BJ (cell line): ENCODE data around the gene SEZ6. TPM values are rescaled to one million over a fixed set of nuclear protein-coding genes. Genes with fewer than 3 reads are reported as not detected.

Experiments used
- CTCF ChIA-PET: fragments of 350-600 bp; formaldehyde crosslinking; extraction: SDS; loops from one replicate; lab custom pipeline; 2021; ENCODE audit warnings: antibody characterized with exemption, inconsistent platforms; lab: Yijun Ruan, JAX
- POLR2A ChIA-PET: fragments of 300-600 bp; sonication (Branson Sonifier 250); formaldehyde crosslinking; extraction: SDS; loops from one replicate; lab custom pipeline; 2021; ENCODE audit warnings: antibody characterized with exemption; lab: Charles Lee
- DNase-seq: peaks from one replicate; pipeline ENCODE4 v3.0.0-alpha.2; 2011; ENCODE audit warnings: low read depth
- H3K27me3 ChIP-seq: 2 replicates; pipeline ENCODE4 v1.6.0; 2011; ENCODE audit warnings: low read length; ENCODE audit not compliant: control insufficient read depth, insufficient read depth
- H3K36me3 ChIP-seq: 2 replicates; pipeline ENCODE4 v1.5.1; 2011; ENCODE audit warnings: low read length; ENCODE audit not compliant: control insufficient read depth, insufficient read depth
- H3K4me3 ChIP-seq: 2 replicates; pipeline ENCODE4 v1.5.1; 2011; ENCODE audit warnings: low read depth, mild to moderate bottlenecking, control low read depth, low read length
- CTCF ChIP-seq: IDR thresholded peaks from 2 replicates; pipeline ENCODE4 v1.5.1; 2011; ENCODE audit warnings: low read depth, mild to moderate bottlenecking, control low read depth, inconsistent platforms, low read length, moderate library complexity; ENCODE audit not compliant: insufficient read depth
- polyA plus RNA-seq: library from polyadenylated mRNA; depleted of rRNA; stranded (reverse); fragments of >200 nt; gene quantifications from 2 replicates; pipeline ENCODE4 v1.2.3, GENCODE V29; 2011; rRNA removed

The SEZ6 gene
- polyA plus RNA-seq, 1 experiment = not detected

GRCh38 chr17:28907709-28908475 is 97.9 kb downstream of the SEZ6 start:
- DNase-seq = no peak
- TF ChIP-seq CTCF = no peak
- ChIA-PET POLR2A (no interaction called here), CTCF (interaction anchor here (1.0 to 7.4 kb wide), 11 partner anchors 9 to 209 kb away, joined by 3 to 48 read pairs (median 6); partner anchors contain the start of genes FLOT2, NEK8 and TLCD1)
- no peaks in the 10 kb centered on the region for H3K27me3 ChIP-seq
- no peak overlapping the region for H3K4me3 ChIP-seq
- peaks cover 33% of the 10 kb centered on the region for H3K36me3 ChIP-seq

- Histone ChIP-seq H3K4me3 (no peak overlapping the region), H3K27me3 (no peaks in the 10 kb centered on the region), H3K36me3 (peaks cover 24% of the 10 kb centered on the region)
- DNase-seq = no peak
- ChIA-PET CTCF (interaction anchor here (1.1 to 7.4 kb wide), 9 partner anchors 9 to 179 kb away, joined by 3 to 48 read pairs (median 6); partner anchors contain the start of genes FLOT2, NEK8 and TLCD1), POLR2A (no interaction called here)
- no peak for TF ChIP-seq CTCF
These were observed 99.0 kb downstream of the SEZ6 start for GRCh38 chr17:28906706-28907438.

- no peak for DNase-seq
- H3K27me3 ChIP-seq = no peaks in the 10 kb centered on the region
- H3K36me3 ChIP-seq = peaks cover 21% of the 10 kb centered on the region
- no peak for TF ChIP-seq CTCF
- ChIA-PET CTCF (interaction anchor here (1.8 to 7.4 kb wide), 4 partner anchors 11 to 179 kb away, joined by 3 to 48 read pairs (median 26); partner anchors contain the start of genes NEK8 and TLCD1), POLR2A (no interaction called here)
- H3K4me3 ChIP-seq = no peak overlapping the region
These were observed 99.6 kb downstream of the SEZ6 start for GRCh38 chr17:28906276-28906675.

Other genes starting within 250 kb of the SEZ6 start
- gene FAM222B, start 163.2 kb downstream of the SEZ6 start, polyA plus RNA-seq = 4.4 and 5.2 TPM in 2 replicates
- gene ERAL1, start 151.0 kb downstream of the SEZ6 start, polyA plus RNA-seq = 57.2 and 84.1 TPM in 2 replicates
- 62.2 and 86.0 TPM in 2 replicates for gene FLOT2, start 108.3 kb downstream of the SEZ6 start, polyA plus RNA-seq
- 2.1 and 2.8 TPM in 2 replicates for gene DHRS13, start 103.0 kb downstream of the SEZ6 start, polyA plus RNA-seq
- gene PHF12, start 54.5 kb downstream of the SEZ6 start, polyA plus RNA-seq = 10.4 and 16.5 TPM in 2 replicates
- 0.40 and 1.1 TPM in 2 replicates for gene PIPOX, start 37.1 kb upstream of the SEZ6 start, polyA plus RNA-seq
- 8.2 and 12.0 TPM in 2 replicates for gene MYO18A, start 174.4 kb upstream of the SEZ6 start, polyA plus RNA-seq
- gene CRYBA1, start 240.8 kb upstream of the SEZ6 start, polyA plus RNA-seq = not detected in 2 replicates